ENCODE measurements around the gene FAM180B.
"Not testable (repeated sequence)": the region's sequence is repeated elsewhere in the genome, so short reads cannot be mapped to it uniquely, and the experiment has no call there.

FAM180B gene

DNA sequence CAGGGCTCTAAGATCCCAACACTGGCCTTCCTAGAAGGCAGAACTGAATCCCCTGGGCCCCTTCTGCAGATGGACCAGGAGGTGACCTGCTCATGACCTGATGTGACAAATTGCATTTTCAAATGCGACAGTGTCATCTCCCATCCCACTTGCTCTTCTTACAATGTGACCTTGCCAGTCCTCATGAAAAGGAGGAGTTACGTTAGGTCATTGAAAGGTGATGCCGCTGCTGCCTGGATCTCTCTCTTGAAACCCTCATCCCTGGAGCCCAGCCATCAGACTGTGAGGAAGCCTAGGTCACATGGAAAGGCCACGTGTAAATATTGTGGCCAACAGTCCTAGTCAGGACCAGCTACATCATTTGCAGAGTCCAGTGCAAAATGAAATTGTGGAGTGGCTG is 13.4 kb downstream of the FAM180B start:
- DNase-seq = no peak

DNA sequence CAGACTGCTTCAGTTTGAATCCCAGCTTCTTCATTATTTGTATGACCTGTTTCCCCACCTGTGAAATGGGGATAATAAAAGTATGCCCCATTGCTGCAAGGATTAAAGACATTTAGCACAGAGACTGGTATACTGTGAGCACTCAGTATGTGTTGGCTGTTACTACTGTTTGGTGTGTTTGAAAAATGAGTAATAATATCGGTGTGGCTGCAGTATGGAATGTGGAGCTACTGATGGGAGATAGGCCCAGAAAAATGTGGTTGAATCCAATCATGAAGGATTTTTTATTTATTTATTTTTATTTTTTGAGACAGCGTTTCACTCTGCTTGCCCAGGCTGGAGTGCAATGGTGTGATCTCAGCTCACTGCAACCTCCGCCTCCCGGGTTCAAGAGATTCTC is 16.8 kb downstream of the FAM180B start:
- DNase-seq = no peak

DNA sequence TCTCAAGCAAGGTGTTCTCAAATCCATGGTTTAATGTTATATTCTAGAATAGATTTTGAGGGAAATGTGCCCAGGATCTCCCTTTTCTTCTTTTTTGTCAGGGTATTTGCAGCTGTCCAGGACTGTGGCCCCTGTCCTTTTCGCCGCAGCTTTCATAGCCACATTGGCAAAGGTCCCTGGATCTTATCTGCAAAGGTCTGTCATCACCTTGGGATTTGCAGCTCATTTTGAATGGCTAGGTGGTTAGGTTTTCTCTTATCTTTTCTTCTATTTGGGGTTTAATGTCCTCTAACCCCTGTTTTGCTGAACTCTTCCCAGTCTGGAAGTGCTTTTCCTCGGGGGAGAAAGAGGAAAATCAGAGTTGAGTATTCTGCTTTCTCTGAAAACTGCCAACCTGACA is 19.4 kb downstream of the FAM180B start:
- no peak for DNase-seq

DNA sequence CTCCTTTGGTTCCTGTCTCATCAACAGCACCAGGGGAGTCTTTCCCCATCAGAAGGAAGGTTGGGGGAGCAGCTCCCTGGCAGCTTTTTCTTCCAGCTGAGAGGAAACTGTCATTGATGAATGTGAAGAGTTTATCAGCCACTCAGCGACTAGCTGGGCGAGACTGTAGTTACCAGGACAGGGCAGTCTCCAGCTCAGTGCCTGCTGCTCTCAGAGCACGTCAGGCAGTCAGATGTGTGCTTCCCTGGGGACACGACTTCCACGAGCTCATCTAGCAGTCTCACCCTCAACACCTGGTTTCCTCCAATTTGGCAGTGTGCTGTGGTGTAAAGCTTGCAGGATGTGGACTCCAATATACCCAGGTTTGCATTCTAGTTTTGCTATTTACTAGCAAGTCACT is 20.3 kb downstream of the FAM180B start:
- no peak for DNase-seq

DNA sequence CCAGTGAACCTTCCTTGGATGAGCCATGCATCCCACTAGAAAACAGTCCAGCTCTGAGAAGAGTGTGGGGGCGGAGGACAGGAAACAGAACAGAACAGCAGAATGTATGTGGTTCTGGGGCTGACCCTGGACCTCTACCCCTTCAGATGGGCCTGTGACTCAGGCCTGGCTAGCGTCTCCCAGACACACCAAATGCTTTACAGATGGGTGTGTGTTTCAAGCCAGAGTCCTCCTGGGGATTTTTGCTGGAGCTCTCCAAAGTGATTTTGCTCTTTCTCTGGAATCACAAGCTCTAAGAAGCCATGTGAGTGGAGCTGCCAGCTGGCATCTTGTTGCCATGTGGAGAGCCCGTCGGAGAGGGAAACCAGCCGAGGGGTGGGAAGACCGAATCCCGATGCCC is 20.9 kb downstream of the FAM180B start:
- DNase-seq = no peak

DNA sequence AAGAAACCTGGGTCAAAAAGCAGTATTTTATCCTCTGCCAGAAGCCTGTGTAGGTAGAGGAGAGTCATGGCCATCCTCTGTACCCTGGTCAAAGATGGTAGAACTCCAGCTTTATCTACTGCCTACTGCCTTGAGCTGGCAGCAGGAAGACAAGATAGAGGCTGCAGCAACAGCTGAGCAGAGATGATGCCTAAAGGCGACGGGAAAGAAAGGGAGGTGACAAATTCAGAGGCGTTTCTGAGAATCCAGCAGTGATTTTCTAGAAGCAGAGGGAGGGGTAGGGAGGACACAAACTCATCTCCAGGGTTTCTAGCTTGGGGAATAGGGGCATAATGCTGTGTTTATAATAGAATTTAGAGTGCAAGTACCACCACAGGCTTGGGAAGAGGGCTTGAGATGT is 23.2 kb downstream of the FAM180B start:
- no peak for DNase-seq

DNA sequence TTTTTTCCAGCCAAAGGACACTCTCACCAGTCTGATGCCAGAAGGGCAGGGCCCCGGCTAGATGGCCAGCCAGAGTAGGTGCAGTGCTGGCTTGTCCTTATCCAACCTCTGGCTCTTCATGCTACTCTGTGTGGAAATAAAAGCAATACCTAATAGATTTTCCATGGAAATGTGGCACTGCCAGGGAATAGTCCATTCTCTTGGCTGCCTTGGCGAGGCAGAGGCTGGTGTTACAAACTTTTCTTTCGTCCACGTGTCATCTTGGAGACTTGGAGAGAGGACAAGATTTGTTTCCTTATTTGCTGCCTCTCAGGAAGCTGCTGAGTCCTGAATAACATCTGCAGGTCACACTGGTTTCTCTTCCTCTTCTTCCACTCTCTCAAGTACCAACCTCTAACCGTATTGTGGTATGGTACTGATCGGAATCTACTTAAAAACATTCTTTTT is 24.9 kb downstream of the FAM180B start:
- no peak for DNase-seq

DNA sequence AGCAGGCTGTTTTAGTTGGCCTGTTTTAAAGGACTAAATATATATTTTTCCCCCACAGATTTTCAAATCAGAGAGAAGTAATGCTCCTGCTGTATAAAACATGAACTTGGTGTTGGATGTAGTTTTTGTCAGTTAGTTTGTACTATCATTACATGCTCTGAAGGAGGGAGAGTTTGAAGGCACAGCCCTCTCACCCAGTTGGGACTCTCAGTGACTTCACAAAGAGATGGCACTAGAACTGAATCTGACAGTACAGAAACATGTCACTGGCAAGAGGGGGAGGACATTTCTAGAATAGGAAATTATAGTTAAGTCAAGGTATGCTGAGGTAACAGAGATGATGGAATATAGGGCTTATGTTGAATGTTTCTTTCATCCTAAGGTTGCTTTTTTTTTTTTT is 28.8 kb downstream of the FAM180B start:
- no peak for DNase-seq

DNA sequence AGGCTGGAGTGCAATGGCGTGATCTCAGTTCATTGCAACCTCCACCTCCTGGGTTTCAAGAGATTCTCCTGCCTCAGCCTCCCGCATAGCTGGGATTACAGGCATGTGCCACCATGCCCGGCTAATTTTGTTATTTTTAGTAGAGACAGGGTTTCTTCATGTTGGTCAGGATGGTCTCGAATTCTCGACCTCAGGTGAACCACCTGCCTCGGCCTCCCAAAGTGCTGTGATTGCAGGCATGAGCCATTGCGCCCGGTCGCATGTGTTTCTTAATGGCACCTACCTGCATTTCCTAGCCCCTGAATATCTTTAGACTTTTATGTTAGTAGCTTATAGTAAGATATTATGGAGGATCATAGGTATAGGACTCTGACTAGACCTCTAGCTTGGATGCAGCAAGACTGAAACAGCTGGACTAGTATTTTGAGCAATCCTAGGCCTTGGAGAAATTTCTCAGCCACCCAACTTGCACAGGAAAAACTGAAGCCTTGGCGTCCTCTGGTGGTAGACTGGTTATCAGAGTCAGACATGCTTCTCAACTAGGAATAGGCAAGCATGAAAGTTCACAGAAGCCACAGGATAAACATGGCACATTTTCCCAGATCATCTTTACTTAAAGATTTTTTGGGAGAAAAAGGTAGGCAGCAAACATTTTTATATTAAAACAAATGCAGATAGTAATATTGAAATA is 30.4 kb downstream of the FAM180B start:
- peak; percentile 27 for DNase-seq

DNA sequence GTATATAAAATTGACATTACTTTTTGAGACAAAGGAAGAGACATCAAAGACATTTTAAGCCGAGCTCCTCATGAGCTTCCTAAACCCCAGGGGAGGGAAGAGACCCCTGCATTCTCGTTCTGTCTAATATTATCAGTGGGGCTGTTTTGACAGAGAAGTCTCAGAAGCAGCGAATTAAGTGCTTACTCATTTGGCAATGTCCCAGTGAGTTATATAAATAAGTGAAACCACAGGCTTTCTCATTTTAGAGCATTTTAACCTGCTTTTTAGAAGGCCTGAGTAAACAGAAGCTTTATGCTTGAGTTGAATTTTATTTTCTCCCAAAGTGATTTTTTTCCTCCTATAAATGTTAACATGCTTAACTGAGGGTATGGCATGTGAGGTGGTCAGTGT is 30.9 kb downstream of the FAM180B start:
- DNase-seq = no peak

DNA sequence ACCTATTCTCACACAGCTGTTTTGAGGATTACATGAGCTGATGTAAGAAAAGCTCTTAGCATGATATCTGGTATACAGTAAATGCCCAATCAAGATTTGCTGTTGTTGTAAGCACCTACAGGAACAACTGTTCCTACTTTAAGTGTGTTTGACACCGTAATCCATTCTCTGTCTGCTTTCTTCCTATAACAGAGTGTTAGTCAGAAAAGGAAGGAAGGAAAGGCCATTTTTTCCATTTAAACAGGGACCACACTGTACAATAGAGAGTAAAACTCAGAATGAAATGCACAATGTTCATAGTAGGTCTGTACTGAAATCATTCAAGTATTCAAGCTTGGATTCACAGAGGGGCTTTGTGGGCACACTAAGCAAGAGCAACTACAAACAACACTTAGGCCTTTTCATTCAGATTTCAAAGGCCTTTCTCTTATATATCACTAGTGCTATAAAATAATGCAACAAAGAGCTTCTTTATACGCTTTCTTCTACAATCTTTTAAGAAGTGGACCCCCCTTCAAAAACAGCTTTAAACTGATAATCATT is 34.4 kb downstream of the FAM180B start:
- no peak for DNase-seq

DNA sequence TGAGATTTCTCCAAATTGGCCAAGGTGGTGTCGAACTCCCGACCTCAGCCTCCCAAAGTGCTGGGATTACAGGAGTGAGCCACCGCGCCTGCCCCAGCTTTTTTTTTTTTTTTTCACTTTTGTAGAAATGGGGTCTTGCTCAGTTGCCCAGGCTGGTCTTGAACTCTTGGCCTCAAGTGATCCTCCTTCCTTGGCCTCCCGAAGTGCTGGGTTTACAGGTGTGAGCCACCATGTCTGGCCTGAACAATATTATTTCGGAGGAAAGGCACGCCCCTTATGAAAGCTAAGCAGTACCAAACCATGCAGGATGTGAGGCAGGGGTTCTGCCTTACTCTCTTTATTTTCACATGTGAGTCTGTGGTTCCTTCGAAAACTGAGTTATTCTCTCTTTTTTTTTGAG is 39.8 kb downstream of the FAM180B start:
- no peak for DNase-seq

DNA sequence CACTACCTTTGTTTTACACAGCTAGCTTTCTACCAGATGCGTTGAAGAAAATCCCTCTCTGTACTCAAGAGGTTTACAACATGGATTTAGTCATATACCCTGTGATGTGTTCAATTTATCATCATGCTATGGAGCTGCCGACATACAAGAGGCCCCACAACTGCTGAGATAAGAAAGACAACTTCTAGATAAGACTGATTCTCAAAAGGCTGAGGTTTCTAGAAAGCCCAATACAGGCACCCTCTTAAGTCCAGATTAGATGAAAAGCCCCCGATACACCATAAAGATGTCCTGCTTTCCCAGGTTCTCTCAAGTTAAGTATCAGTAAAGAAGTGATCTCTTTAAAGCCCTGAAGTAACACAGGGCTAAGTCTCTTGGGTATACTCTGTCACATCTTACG is 41.5 kb downstream of the FAM180B start:
- DNase-seq = no peak

DNA sequence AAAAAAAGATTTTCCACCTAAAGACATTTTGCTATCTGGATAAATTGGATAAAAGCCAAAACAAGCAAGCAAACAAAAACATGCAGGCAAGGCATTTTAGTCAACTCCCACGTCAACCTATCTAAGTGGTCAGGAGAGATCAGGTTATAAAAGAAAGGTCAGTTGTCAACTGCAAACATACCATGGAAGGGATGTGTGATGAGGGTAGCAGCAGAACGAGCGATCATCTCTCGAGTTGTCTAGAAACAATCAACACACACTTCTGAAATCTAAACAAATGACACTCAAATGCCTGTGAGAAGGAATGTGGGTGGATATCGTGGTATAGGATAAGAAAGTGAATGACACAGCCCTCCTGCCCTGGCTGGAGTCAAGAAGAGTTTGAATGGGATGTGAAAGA is 45.0 kb downstream of the FAM180B start:
- DNase-seq = no peak

DNA sequence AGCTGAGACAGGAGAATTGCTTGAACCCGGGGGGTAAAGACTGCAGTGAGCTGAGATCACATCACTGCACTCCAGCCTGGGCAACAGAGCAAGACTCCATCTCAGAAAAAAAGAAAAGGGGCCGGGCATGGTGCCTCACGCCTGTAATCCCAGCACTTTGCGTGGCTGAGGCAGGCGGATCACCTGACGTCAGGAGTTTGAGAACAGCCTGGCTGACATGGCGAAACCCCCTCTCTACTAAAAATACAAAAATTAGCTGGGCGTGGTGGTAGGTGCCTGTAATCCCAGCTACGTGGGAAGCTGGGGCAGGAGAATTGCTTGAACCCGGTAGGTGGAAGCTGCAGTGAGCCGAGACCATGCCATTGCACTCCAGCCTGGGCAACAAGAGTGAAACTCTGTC is 49.9 kb downstream of the FAM180B start:
- not testable (repeated sequence) for DNase-seq
